Measurements from ENCODE around the gene ACVR2A. TPM values are rescaled to one million over a fixed set of nuclear protein-coding genes. Genes with fewer than 3 reads are reported as not detected.

The ACVR2A gene
- total and polyA plus RNA-seq, 2 of the 4 experiments (the other 2 are of a cell fraction), result 1.8 to 6.8 TPM

DNA sequence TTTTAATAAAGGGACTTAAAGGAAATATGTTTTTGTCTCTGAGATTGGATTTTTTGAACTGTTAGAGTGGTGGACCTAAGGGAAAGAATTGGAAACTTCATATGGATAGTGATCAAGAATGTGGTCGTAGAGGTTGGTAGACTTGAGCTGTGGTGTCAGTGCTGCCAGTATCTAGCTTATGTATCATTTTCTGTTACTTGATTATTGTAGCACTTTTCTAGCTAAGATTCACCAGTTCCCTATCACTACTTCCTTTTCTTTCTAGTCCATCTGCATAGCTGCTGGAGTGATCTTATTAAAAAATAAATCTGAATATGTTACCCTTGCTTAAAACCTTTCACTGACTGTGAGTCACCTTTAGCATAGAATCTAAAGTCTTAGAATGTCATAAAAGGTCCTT lies 6.0 kb downstream of the ACVR2A start:
- no TSS peak for BruUV-seq (replicated peaks)
- intact Hi-C loops (cut with micrococcal nuclease) (no loop called here), in situ Hi-C loops (cut with MboI; ENCODE audit: low sequenced_read_pairs) (no loop called here), dilution Hi-C loops (cut with HindIII; ENCODE audit: low sequenced_read_pairs, unreplicated experiment) (no loop called here)
- DNase-seq (no peak), ATAC-seq (ENCODE audit: low read depth) (no peak)
- H4K20me1 ChIP-seq (ENCODE audit: insufficient read depth, low read length), result peaks cover 10% of the 10 kb centered on the region; the same call in 1 of the 2 replicates
- H2AK9ac ChIP-seq (replicated peaks; ENCODE audit: low read depth, low read length, poor library complexity), result no peak overlapping the region
- H4K91ac ChIP-seq (ENCODE audit: insufficient read depth, low read depth, low read length), result no peak overlapping the region
- no CpG with 5 or more reads among the region's 1 CpG for WGBS, 2 experiments (ENCODE audit: extremely low coverage in 2 of 2, insufficient read length in 1 of 2)
- H2BK120ac ChIP-seq (ENCODE audit: low read depth, low read length), result no peak overlapping the region
- CTCF ChIA-PET, result no interaction called here
- no peak for TF ChIP-seq RCOR1 (IDR thresholded peaks at IDR 0.05; ENCODE audit: insufficient replicate concordance, low read length)
- TF ChIP-seq, protein P1, sequence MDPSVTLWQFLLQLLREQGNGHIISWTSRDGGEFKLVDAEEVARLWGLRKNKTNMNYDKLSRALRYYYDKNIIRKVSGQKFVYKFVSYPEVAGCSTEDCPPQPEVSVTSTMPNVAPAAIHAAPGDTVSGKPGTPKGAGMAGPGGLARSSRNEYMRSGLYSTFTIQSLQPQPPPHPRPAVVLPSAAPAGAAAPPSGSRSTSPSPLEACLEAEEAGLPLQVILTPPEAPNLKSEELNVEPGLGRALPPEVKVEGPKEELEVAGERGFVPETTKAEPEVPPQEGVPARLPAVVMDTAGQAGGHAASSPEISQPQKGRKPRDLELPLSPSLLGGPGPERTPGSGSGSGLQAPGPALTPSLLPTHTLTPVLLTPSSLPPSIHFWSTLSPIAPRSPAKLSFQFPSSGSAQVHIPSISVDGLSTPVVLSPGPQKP (IDR thresholded peaks at IDR 0.05; ENCODE audit: borderline replicate concordance, low read depth, low read length), result no peak
- no peak for TF ChIP-seq USF2 (IDR thresholded peaks at IDR 0.05; ENCODE audit: low read depth, low read length)
- no peak for TF ChIP-seq SMC3 (IDR thresholded peaks at IDR 0.05; ENCODE audit: low read depth, low read length)
- TF ChIP-seq NFE2L2 (IDR thresholded peaks at IDR 0.05; ENCODE audit: low read depth, low read length), result no peak
- TF ChIP-seq MAFK (IDR thresholded peaks at IDR 0.05; ENCODE audit: low read depth, low read length), result no peak
- TF ChIP-seq MXI1 (IDR thresholded peaks at IDR 0.05; ENCODE audit: borderline replicate concordance, low read depth, low read length), result no peak
- no peak for TF ChIP-seq CHD1 (IDR thresholded peaks at IDR 0.05; ENCODE audit: low read depth, low read length)
- TF ChIP-seq RFX5 (IDR thresholded peaks at IDR 0.05; ENCODE audit: low read depth, low read length), result no peak
- TF ChIP-seq POLR2A (IDR thresholded peaks at IDR 0.05; ENCODE audit: low read depth, low read length), result no peak
- TF ChIP-seq CEBPB (IDR thresholded peaks at IDR 0.05; ENCODE audit: low read depth, low read length), result no peak
- TF ChIP-seq MAZ (IDR thresholded peaks at IDR 0.05; ENCODE audit: borderline replicate concordance, low read depth, low read length), result no peak
- TF ChIP-seq, protein P2, sequence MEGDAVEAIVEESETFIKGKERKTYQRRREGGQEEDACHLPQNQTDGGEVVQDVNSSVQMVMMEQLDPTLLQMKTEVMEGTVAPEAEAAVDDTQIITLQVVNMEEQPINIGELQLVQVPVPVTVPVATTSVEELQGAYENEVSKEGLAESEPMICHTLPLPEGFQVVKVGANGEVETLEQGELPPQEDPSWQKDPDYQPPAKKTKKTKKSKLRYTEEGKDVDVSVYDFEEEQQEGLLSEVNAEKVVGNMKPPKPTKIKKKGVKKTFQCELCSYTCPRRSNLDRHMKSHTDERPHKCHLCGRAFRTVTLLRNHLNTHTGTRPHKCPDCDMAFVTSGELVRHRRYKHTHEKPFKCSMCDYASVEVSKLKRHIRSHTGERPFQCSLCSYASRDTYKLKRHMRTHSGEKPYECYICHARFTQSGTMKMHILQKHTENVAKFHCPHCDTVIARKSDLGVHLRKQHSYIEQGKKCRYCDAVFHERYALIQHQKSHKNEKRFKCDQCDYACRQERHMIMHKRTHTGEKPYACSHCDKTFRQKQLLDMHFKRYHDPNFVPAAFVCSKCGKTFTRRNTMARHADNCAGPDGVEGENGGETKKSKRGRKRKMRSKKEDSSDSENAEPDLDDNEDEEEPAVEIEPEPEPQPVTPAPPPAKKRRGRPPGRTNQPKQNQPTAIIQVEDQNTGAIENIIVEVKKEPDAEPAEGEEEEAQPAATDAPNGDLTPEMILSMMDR (conservative IDR thresholded peaks at IDR 0.05; ENCODE audit: low read depth, low read length), result no peak
- TF ChIP-seq RAD21 (IDR thresholded peaks at IDR 0.05; ENCODE audit: low read length), result no peak
- TF ChIP-seq BHLHE40 (IDR thresholded peaks at IDR 0.05; ENCODE audit: low read depth, low read length), result no peak
- no peaks in the 10 kb centered on the region for H3K9me3 ChIP-seq (ENCODE audit: control insufficient read depth, insufficient read depth, low read length)
- H2AFZ ChIP-seq (replicated peaks; ENCODE audit: low read length, poor library complexity), result no peak overlapping the region
- no peak overlapping the region for H2BK15ac ChIP-seq (ENCODE audit: low read depth, low read length)
- H3K9ac ChIP-seq (ENCODE audit: low read depth, low read length), result no peak overlapping the region
- peaks cover 3% of the 10 kb centered on the region; the same call in 1 of the 2 replicates for H3K4me1 ChIP-seq (ENCODE audit: control insufficient read depth, insufficient read depth, low read length)
- no peaks in the 10 kb centered on the region for H3K36me3 ChIP-seq (ENCODE audit: control insufficient read depth, insufficient read depth, low read length)
- no peak overlapping the region for H2BK5ac ChIP-seq (ENCODE audit: low read depth, low read length, poor library complexity, severe bottlenecking)
- no peak overlapping the region for H3K18ac ChIP-seq (ENCODE audit: low read depth, low read length)
- POLR2A ChIA-PET (ENCODE audit: unreplicated experiment), result no interaction called here
- no peak overlapping the region for H4K5ac ChIP-seq (ENCODE audit: low read depth, low read length)
- H3K27me3 ChIP-seq (ENCODE audit: control insufficient read depth, insufficient read depth, low read length), result no peaks in the 10 kb centered on the region
- no peak overlapping the region for H3K4me2 ChIP-seq (ENCODE audit: low read depth, low read length)
- no peak overlapping the region for H3K56ac ChIP-seq (ENCODE audit: extremely low read depth, insufficient read depth, low read length)
- no peak overlapping the region for H3K14ac ChIP-seq (replicated peaks; ENCODE audit: low read depth, low read length)
- H2AK5ac ChIP-seq (ENCODE audit: low read depth, low read length), result no peak overlapping the region
- no peak overlapping the region for H2BK20ac ChIP-seq (ENCODE audit: low read depth, low read length)
- H3K27ac ChIP-seq (ENCODE audit: insufficient read depth, low read length), result no peak overlapping the region
- H3K4ac ChIP-seq (ENCODE audit: low read depth, low read length), result no peak overlapping the region
- no peaks in the 10 kb centered on the region for H3K9me1 ChIP-seq (ENCODE audit: insufficient read depth, low read length)
- H4K8ac ChIP-seq (ENCODE audit: low read depth in 2 of 2, low read length in 2 of 2), result no peak overlapping the region
- peaks cover 15 to 29% of the 10 kb centered on the region in 2 experiments for H3K79me1 ChIP-seq (ENCODE audit: low read depth in 1 of 2, low read length in 2 of 2)
- no peak overlapping the region for H3K23ac ChIP-seq (ENCODE audit: low read depth, low read length)
- H3K4me3 ChIP-seq (ENCODE audit: insufficient read depth, low read depth, low read length), result no peak overlapping the region
